ENCODE data around the gene CFAP58.

DNA sequence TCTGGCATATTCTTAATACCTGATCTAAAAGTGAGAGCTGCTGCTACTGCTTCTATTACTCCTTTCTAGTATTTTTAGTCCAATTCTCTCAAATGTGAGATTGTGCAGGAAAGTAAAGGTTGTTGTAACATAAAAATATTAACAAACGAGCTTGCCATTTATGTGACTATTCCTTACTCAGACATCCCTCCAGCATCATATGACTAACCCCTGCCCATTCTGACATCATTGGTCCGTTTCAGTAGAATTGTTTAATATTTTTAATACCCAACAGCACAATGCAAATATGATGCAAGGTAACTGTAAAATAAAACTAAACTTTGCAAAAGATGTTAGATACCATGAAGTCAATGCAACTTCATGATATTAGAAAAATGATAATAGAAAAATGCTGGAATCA lies 83.6 kb downstream of the CFAP58 start:
- TF ChIP-seq, protein P1, sequence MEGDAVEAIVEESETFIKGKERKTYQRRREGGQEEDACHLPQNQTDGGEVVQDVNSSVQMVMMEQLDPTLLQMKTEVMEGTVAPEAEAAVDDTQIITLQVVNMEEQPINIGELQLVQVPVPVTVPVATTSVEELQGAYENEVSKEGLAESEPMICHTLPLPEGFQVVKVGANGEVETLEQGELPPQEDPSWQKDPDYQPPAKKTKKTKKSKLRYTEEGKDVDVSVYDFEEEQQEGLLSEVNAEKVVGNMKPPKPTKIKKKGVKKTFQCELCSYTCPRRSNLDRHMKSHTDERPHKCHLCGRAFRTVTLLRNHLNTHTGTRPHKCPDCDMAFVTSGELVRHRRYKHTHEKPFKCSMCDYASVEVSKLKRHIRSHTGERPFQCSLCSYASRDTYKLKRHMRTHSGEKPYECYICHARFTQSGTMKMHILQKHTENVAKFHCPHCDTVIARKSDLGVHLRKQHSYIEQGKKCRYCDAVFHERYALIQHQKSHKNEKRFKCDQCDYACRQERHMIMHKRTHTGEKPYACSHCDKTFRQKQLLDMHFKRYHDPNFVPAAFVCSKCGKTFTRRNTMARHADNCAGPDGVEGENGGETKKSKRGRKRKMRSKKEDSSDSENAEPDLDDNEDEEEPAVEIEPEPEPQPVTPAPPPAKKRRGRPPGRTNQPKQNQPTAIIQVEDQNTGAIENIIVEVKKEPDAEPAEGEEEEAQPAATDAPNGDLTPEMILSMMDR (IDR thresholded peaks at IDR 0.05): no peak
- TF ChIP-seq ZFX (IDR thresholded peaks at IDR 0.05; ENCODE audit: borderline replicate concordance): no peak
